WTC11 (cell line): ENCODE data around the gene RABEP2.

Experiments used
- CTCF ChIP-seq: fragments of 200-600 bp; IDR thresholded peaks from 2 replicates; pipeline ENCODE4 v1.8.0; 2022; ENCODE audit warnings: antibody characterized with exemption
- E2F4 ChIP-seq: sonication (generic); formaldehyde crosslinking; IDR thresholded peaks from 2 replicates; pipeline ENCODE4 v1.8.1; 2022; ENCODE audit warnings: low read depth, mild to moderate bottlenecking, moderate library complexity, missing genetic modification reagents, borderline replicate concordance
- ELF4 ChIP-seq: sonication (generic); formaldehyde crosslinking; IDR thresholded peaks from 2 replicates; pipeline ENCODE4 v1.8.1; 2022; ENCODE audit warnings: low read depth, mild to moderate bottlenecking, moderate library complexity, missing genetic modification reagents
- ETV6 ChIP-seq: sonication (generic); formaldehyde crosslinking; IDR thresholded peaks from 2 replicates; pipeline ENCODE4 v1.8.1; 2022; ENCODE audit warnings: mild to moderate bottlenecking, missing genetic modification reagents
- GABPB1 ChIP-seq: sonication (generic); formaldehyde crosslinking; IDR thresholded peaks from 2 replicates; pipeline ENCODE4 v1.8.1; 2023; ENCODE audit warnings: mild to moderate bottlenecking, missing genetic modification reagents
- NR2C2 ChIP-seq: sonication (generic); formaldehyde crosslinking; IDR thresholded peaks from 2 replicates; pipeline ENCODE4 v1.8.0; 2022; ENCODE audit warnings: mild to moderate bottlenecking, missing genetic modification reagents
- USF1 ChIP-seq: sonication (generic); formaldehyde crosslinking; IDR thresholded peaks from 2 replicates; pipeline ENCODE4 v1.8.0; 2022; ENCODE audit warnings: mild to moderate bottlenecking, missing genetic modification reagents
- USF2 ChIP-seq: sonication (generic); formaldehyde crosslinking; IDR thresholded peaks from 2 replicates; pipeline ENCODE4 v1.8.1; 2023; ENCODE audit warnings: mild to moderate bottlenecking, missing genetic modification reagents, moderate library complexity
- TF ChIP-seq, protein P1 (sequence below): sonication (generic); formaldehyde crosslinking; IDR thresholded peaks from 2 replicates; pipeline ENCODE4 v1.8.1; 2023; ENCODE audit warnings: mild to moderate bottlenecking, moderate library complexity, missing genetic modification reagents
- TF ChIP-seq, protein P2 (sequence below): sonication (generic); formaldehyde crosslinking; IDR thresholded peaks from 2 replicates; pipeline ENCODE4 v1.8.0; 2022; ENCODE audit warnings: mild to moderate bottlenecking, missing genetic modification reagents

DNA sequence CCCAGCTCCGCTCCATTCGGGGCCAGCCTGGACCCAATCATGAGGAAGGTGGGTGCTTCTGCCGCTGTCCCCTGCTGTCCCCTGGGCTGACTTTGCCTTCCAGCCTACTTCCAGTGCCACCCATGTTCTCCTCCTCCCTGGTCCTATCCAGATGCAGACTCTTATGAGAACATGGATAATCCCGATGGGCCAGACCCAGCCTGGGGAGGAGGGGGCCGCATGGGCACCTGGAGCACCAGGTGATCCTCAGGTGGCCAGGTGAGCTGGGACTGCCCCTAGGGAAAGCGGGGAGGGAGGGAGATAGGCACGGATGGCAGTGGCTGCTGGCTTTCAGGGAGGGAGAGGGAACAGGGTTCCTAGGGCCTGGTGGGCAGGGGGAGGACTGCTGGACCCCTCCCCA, 13.7 kb upstream of the RABEP2 start:
- TF ChIP-seq NR2C2 (CRISPR knock-in tag) (no peak), E2F4 (CRISPR knock-in tag) (no peak), USF2 (no peak), GABPB1 (CRISPR knock-in tag) (no peak), USF1 (CRISPR knock-in tag) (no peak), CTCF (no peak), ELF4 (CRISPR knock-in tag) (no peak), ETV6 (no peak)
- TF ChIP-seq, protein P1, sequence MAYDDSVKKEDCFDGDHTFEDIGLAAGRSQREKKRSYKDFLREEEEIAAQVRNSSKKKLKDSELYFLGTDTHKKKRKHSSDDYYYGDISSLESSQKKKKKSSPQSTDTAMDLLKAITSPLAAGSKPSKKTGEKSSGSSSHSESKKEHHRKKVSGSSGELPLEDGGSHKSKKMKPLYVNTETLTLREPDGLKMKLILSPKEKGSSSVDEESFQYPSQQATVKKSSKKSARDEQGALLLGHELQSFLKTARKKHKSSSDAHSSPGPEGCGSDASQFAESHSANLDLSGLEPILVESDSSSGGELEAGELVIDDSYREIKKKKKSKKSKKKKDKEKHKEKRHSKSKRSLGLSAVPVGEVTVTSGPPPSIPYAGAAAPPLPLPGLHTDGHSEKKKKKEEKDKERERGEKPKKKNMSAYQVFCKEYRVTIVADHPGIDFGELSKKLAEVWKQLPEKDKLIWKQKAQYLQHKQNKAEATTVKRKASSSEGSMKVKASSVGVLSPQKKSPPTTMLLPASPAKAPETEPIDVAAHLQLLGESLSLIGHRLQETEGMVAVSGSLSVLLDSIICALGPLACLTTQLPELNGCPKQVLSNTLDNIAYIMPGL (CRISPR knock-in tag): no peak
- TF ChIP-seq, protein P2, sequence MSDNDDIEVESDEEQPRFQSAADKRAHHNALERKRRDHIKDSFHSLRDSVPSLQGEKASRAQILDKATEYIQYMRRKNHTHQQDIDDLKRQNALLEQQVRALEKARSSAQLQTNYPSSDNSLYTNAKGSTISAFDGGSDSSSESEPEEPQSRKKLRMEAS (CRISPR knock-in tag): no peak
